ENCODE measurements around the gene KCNQ1. TPM values are rescaled to one million over a fixed set of nuclear protein-coding genes. Genes with fewer than 3 reads are reported as not detected.

The KCNQ1 gene
- total RNA-seq, 4 donors from 2014 or later, result 0.89 to 2.2 (median 1.3) TPM

- Histone ChIP-seq H3K27me3 (peaks cover 12% of the 10 kb centered on the region), H3K36me3 (no peaks in the 10 kb centered on the region), H3K27ac (no peak overlapping the region), H3K4me3 (no peak overlapping the region), H3K9me3 (no peaks in the 10 kb centered on the region), H3K4me1 (peaks cover 14% of the 10 kb centered on the region)
- DNase-seq (ENCODE audit: low spot score in 2 of 2), result no peak
- WGBS, result 81% methylated on average over 9 of the region's 26 CpGs
- TF ChIP-seq EP300 (IDR thresholded peaks at IDR 0.05) (no peak), POLR2AphosphoS5 (IDR thresholded peaks at IDR 0.05) (no peak), POLR2A (IDR thresholded peaks at IDR 0.05) (no peak), CTCF (IDR thresholded peaks at IDR 0.05) (no peak)
These were observed 21.4 kb upstream of the KCNQ1 start for GRCh38 chr11:2423157-2424025.

- no peak overlapping the region for H3K4me3 ChIP-seq
- no peaks in the 10 kb centered on the region for H3K36me3 ChIP-seq
- WGBS, result 87% methylated on average over 13 of the region's 28 CpGs
- H3K27me3 ChIP-seq, result peaks cover 12% of the 10 kb centered on the region
- no peak overlapping the region for H3K27ac ChIP-seq
- no peaks in the 10 kb centered on the region for H3K9me3 ChIP-seq
- no peak for DNase-seq (ENCODE audit: low spot score in 2 of 2)
- TF ChIP-seq CTCF (IDR thresholded peaks at IDR 0.05) (no peak), POLR2AphosphoS5 (IDR thresholded peaks at IDR 0.05) (no peak), EP300 (IDR thresholded peaks at IDR 0.05) (no peak), POLR2A (IDR thresholded peaks at IDR 0.05) (no peak)
- peaks cover 11% of the 10 kb centered on the region for H3K4me1 ChIP-seq
These were observed 19.9 kb upstream of the KCNQ1 start for GRCh38 chr11:2424811-2425495.

GRCh38 chr11:2425506-2425905, 19.3 kb upstream of the KCNQ1 start:
- 89% methylated on average over 3 of the region's 8 CpGs for WGBS

GRCh38 chr11:2426221-2426620, 18.6 kb upstream of the KCNQ1 start:
- DNase-seq (ENCODE audit: low spot score in 2 of 2), result no peak
- no peak overlapping the region for H3K27ac ChIP-seq
- peaks cover 8% of the 10 kb centered on the region for H3K27me3 ChIP-seq
- no peak overlapping the region for H3K4me3 ChIP-seq
- no peaks in the 10 kb centered on the region for H3K36me3 ChIP-seq
- no CpG with 5 or more reads among the region's 13 CpGs for WGBS
- TF ChIP-seq EP300 (IDR thresholded peaks at IDR 0.05), result no peak
- TF ChIP-seq CTCF (IDR thresholded peaks at IDR 0.05), result no peak
- no peak for TF ChIP-seq POLR2AphosphoS5 (IDR thresholded peaks at IDR 0.05)
- no peak for TF ChIP-seq POLR2A (IDR thresholded peaks at IDR 0.05)
- peaks cover 6% of the 10 kb centered on the region for H3K4me1 ChIP-seq
- H3K9me3 ChIP-seq, result no peaks in the 10 kb centered on the region

More at GRCh38 chr11:2425506-2425905, 19.3 kb upstream of the KCNQ1 start:
- TF ChIP-seq CTCF (IDR thresholded peaks at IDR 0.05), result no peak
- TF ChIP-seq EP300 (IDR thresholded peaks at IDR 0.05), result no peak
- TF ChIP-seq POLR2A (IDR thresholded peaks at IDR 0.05), result no peak
- TF ChIP-seq POLR2AphosphoS5 (IDR thresholded peaks at IDR 0.05), result no peak
- Histone ChIP-seq H3K27ac (no peak overlapping the region), H3K36me3 (no peaks in the 10 kb centered on the region), H3K4me1 (peaks cover 8% of the 10 kb centered on the region), H3K9me3 (no peaks in the 10 kb centered on the region), H3K27me3 (peaks cover 12% of the 10 kb centered on the region), H3K4me3 (no peak overlapping the region)
- DNase-seq (ENCODE audit: low spot score in 2 of 2), result no peak
